HepG2 (cell line): ENCODE measurements around the gene BABAM2.

Source experiments
- KAT2B ChIP-seq: fragments of 150-350 bp; IDR thresholded peaks from 2 replicates; pipeline ENCODE4 v1.6.1; 2014; ENCODE audit warnings: low read depth, low read length, borderline replicate concordance
- PRMT3 ChIP-seq: sonication (generic); formaldehyde crosslinking; IDR thresholded peaks from 2 replicates; pipeline ENCODE4 v1.8.1; 2022; ENCODE audit warnings: low read depth, mild to moderate bottlenecking, moderate library complexity, missing genetic modification reagents, borderline replicate concordance
- TF ChIP-seq, protein P1 (sequence below): sonication (generic); formaldehyde crosslinking; IDR thresholded peaks from 2 replicates; pipeline ENCODE4 v1.5.0; 2020; ENCODE audit warnings: mild to moderate bottlenecking, missing genetic modification reagents, moderate library complexity
- TF ChIP-seq, protein P2 (sequence below): sonication (generic); formaldehyde crosslinking; IDR thresholded peaks from 2 replicates; pipeline ENCODE4 v1.4.0; 2020; ENCODE audit warnings: mild to moderate bottlenecking, missing genetic modification reagents, borderline replicate concordance

DNA sequence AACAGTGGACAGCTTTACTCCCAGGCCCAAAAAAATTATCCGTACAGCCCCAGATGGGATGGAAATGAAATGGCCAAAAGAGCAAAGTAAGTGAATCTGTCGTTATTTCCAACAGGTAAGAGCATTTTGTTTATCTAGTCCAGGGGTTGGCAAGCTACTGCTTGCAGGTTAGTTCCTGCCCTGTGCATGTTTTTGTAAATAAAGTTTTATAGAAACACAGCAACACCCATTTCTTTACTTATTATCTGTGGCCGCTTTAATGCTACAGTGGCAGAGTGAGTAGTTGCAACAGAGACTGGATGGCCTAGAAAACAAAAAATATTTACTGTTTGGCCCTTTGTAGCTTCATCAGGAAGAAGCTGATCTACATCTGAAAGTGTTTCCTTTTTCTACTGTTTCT is 407.9 kb downstream of the BABAM2 start:
- no peak for TF ChIP-seq KAT2B
- TF ChIP-seq, protein P1, sequence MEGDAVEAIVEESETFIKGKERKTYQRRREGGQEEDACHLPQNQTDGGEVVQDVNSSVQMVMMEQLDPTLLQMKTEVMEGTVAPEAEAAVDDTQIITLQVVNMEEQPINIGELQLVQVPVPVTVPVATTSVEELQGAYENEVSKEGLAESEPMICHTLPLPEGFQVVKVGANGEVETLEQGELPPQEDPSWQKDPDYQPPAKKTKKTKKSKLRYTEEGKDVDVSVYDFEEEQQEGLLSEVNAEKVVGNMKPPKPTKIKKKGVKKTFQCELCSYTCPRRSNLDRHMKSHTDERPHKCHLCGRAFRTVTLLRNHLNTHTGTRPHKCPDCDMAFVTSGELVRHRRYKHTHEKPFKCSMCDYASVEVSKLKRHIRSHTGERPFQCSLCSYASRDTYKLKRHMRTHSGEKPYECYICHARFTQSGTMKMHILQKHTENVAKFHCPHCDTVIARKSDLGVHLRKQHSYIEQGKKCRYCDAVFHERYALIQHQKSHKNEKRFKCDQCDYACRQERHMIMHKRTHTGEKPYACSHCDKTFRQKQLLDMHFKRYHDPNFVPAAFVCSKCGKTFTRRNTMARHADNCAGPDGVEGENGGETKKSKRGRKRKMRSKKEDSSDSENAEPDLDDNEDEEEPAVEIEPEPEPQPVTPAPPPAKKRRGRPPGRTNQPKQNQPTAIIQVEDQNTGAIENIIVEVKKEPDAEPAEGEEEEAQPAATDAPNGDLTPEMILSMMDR = no peak
- no peak for TF ChIP-seq PRMT3 (CRISPR knock-in tag)
- TF ChIP-seq, protein P2, sequence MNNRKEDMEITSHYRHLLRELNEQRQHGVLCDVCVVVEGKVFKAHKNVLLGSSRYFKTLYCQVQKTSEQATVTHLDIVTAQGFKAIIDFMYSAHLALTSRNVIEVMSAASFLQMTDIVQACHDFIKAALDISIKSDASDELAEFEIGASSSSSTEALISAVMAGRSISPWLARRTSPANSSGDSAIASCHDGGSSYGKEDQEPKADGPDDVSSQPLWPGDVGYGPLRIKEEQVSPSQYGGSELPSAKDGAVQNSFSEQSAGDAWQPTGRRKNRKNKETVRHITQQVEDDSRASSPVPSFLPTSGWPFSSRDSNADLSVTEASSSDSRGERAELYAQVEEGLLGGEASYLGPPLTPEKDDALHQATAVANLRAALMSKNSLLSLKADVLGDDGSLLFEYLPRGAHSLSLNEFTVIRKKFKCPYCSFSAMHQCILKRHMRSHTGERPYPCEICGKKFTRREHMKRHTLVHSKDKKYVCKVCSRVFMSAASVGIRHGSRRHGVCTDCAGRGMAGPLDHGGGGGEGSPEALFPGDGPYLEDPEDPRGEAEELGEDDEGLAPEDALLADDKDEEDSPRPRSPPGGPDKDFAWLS (CRISPR knock-in tag) = no peak
